ENCODE data around the gene ELOVL2. TPM values are rescaled to one million over a fixed set of nuclear protein-coding genes. Genes with fewer than 3 reads are reported as not detected.

The ELOVL2 gene
- total RNA-seq, 2 donors from 2014 or later, result 2.9 to 3.0 TPM

- no peak for DNase-seq
- intact Hi-C loops (cut with DNase I), result no loop called here
- Histone ChIP-seq H3K9me3 (no peaks in the 10 kb centered on the region), H3K27me3 (peaks cover 0 to 10% of the 10 kb centered on the region in 2 donors), H3K4me3 (no peak overlapping the region), H3K27ac (peak overlapping the region in 2 of 4 donors; percentile 12 to 54), H3K36me3 (replicated peaks in 1 of 2; ENCODE audit: insufficient read depth in 1 of 2, low read depth in 2 of 2) (no peaks in the 10 kb centered on the region), H3K4me1 (peaks cover 13% of the 10 kb centered on the region)
- 27 to 41% methylated on average over 10 of the region's 10 CpGs for WGBS, 2 donors
- no peak for TF ChIP-seq CTCF (IDR thresholded peaks at IDR 0.05)
- no peak for TF ChIP-seq POLR2A (IDR thresholded peaks at IDR 0.05)
- ATAC-seq, result no peak
Measured at GRCh38 chr6:11042750-11043377, 1.2 kb downstream of the ELOVL2 start.

- 58 to 61% methylated on average over 10 of the region's 10 CpGs for WGBS, 2 donors
- no peak overlapping the region for H3K4me3 ChIP-seq
- no peak overlapping the region for H3K27ac ChIP-seq
- DNase-seq (no peak), ATAC-seq (no peak)
- H3K27me3 ChIP-seq, result peaks cover 0 to 10% of the 10 kb centered on the region in 2 donors
- H3K9me3 ChIP-seq, result no peaks in the 10 kb centered on the region
- TF ChIP-seq POLR2A (IDR thresholded peaks at IDR 0.05) (no peak), CTCF (IDR thresholded peaks at IDR 0.05) (no peak)
- peaks cover 13% of the 10 kb centered on the region for H3K4me1 ChIP-seq
- intact Hi-C loops (cut with DNase I), result no loop called here
- no peaks in the 10 kb centered on the region for H3K36me3 ChIP-seq (replicated peaks in 1 of 2; ENCODE audit: insufficient read depth in 1 of 2, low read depth in 2 of 2)
Measured at GRCh38 chr6:11042025-11042749, 1.9 kb downstream of the ELOVL2 start.

- peak overlapping the region in 1 of 4 donors; percentile 14 for H3K27ac ChIP-seq
- 67 to 74% methylated on average over 3 of the region's 3 CpGs for WGBS, 2 donors
- TF ChIP-seq CTCF (IDR thresholded peaks at IDR 0.05) (no peak), POLR2A (IDR thresholded peaks at IDR 0.05) (no peak)
- ATAC-seq, result no peak
- intact Hi-C loops (cut with DNase I), result no loop called here
- H3K4me1 ChIP-seq, result peaks cover 13% of the 10 kb centered on the region
- no peak overlapping the region for H3K4me3 ChIP-seq
- peaks cover 0 to 7% of the 10 kb centered on the region in 2 donors for H3K27me3 ChIP-seq
- no peaks in the 10 kb centered on the region for H3K9me3 ChIP-seq
- DNase-seq, result no peak
- no peaks in the 10 kb centered on the region for H3K36me3 ChIP-seq (replicated peaks in 1 of 2; ENCODE audit: insufficient read depth in 1 of 2, low read depth in 2 of 2)
Measured at GRCh38 chr6:11040134-11040533, 4.0 kb downstream of the ELOVL2 start.

- WGBS, 2 donors, result 62 to 71% methylated on average over 1 of the region's 1 CpG
- peaks cover 7% of the 10 kb centered on the region for H3K4me1 ChIP-seq
- no peak overlapping the region for H3K4me3 ChIP-seq
- no peaks in the 10 kb centered on the region for H3K27me3 ChIP-seq
- intact Hi-C loops (cut with DNase I), result no loop called here
- no peaks in the 10 kb centered on the region for H3K9me3 ChIP-seq
- TF ChIP-seq CTCF (IDR thresholded peaks at IDR 0.05) (no peak), POLR2A (IDR thresholded peaks at IDR 0.05) (no peak)
- ATAC-seq (no peak), DNase-seq (no peak)
- no peak overlapping the region for H3K27ac ChIP-seq
- H3K36me3 ChIP-seq (replicated peaks in 1 of 2; ENCODE audit: insufficient read depth in 1 of 2, low read depth in 2 of 2), result no peaks in the 10 kb centered on the region
Measured at GRCh38 chr6:11039040-11039439, 5.1 kb downstream of the ELOVL2 start.

All from body of pancreas (tissue), 4 donors.